GM18505 (cell line): ENCODE results near the gene RASD1.

Experiments used
- ATAC-seq: cut with Tn5 transposase; IDR thresholded peaks from one replicate; pipeline ENCODE4 v1.9.1; 2021; ENCODE audit not compliant: unreplicated experiment
- POLR2A ChIP-seq: IDR thresholded peaks from 4 replicates; pipeline ENCODE4 v1.6.1; 2011; ENCODE audit warnings: borderline replicate concordance; ENCODE audit not compliant: insufficient read depth, insufficient read length; ENCODE audit errors: extremely low read depth

The RASD1 gene

GRCh38 chr17:17510456-17511292, 14.5 kb upstream of the RASD1 start:
- no peak for ATAC-seq
- no peak for TF ChIP-seq POLR2A

DNA sequence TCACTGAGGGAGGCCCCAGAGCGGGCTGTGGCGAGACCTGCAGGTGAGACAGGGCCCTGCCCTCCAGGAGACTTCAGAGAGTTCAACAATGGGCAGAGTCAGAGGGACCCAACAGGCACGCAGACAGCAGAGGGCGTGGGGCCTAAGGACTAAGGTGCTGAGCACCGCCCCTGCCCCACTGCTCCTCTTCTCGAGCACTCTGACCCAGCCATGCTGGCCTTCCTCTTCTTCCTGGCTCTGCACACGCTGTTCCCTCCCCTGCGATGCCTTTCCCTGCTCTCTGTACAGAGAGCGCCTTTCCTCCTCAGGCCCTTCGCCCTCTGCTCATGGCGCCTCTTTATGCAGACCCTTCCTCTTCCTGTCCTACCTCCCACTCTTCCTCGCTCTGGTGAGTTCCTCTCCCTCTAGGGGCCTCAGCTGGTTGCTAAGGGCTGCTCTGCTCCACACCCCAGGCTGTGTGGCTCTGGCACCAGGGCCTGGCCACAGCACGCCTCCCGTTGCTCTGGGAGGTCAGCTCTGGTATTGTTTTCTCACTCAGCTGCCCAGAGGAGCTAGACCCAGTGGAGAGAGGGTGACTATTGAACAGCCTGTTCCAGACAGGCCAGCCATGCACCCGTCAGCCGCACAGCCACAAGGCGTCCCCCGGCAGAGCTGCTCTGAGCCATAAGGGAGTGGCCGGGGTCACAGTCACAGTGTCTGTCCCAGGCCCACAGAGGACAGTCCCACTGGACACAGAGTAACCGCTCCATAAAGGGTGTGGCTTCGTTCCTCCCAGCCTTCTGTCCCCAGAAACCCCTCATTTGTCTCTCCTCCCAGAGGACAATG, 13.6 kb upstream of the RASD1 start:
- no peak for TF ChIP-seq POLR2A
- no peak for ATAC-seq

DNA sequence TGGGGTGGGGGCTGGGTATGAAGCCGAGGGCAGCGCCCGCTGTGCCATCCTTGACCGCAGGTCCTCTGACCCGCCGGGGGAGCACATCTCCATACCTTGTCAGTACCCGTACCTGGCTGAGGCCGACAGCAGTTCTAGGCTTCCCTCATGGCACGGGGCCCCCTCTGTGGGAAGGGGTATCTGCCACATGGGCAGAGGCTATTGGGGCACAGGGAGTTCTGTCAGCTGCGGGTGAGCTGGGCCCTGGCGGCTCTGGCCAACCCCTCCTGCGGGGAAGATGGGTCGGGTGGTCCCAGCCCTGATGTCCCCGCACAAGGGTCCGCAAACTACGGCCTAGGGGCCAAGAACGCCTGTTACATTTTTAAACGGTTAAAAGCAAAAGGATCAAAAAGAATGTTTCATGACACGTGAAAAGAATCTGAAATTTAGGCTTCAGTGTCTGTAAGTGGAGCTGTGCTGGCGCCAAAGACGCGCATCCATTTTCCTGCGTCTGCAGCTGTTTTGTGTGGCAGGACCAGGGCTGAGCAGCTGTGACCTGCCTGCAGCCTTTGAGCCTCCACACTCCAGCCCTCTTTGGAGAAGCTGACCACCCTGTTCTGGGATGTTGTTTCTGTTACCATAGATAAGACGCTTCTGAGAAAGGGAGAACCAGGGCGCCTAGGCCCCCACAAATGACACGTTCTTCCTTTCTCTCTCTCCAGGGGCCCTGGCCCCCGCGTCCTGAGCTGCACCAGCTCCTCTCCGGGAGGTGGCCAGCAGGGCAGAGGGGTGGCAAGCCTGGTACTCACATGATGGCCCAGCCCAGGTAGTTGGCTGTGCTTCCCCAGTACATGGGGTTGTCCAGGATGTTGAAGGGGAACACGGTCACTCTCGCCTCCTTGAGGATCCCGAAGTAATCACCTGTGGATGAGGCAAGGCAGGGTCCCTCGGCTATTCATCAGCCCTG, 12.7 kb upstream of the RASD1 start:
- no peak for ATAC-seq
- TF ChIP-seq POLR2A = no peak

- ATAC-seq = no peak
- no peak for TF ChIP-seq POLR2A
These were observed 11.9 kb upstream of the RASD1 start for GRCh38 chr17:17508019-17508535.

GRCh38 chr17:17507465-17508011, 11.3 kb upstream of the RASD1 start:
- ATAC-seq = no peak
- TF ChIP-seq POLR2A = no peak

DNA sequence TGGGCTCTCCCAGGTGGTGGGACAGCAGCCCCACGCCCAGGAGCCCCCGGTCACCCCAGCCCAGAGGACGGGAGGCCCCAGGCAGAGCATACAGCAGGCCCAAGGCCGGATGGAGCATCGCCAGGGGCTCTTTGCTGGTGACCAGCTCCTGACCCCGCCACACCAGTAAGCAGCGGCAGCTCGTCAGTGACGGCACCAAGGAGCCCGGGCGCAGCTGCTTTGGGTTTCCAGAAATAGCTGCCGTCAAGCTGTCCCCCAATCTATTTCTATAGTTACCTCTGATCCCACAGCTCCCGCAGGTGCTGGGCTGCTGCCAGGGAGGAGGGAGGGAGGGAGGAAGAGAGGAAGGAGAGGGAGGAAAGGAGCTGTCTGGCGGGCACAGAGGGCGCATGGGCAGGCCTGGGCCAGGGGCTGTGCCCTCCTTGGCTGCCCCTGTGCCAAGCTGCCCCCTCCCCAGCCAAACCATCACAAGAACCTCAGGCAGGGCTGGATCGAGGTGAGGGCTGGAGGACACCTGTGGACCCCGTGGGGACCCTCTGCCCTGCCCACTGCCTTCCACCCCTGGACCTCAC, 10.8 kb upstream of the RASD1 start:
- no peak for TF ChIP-seq POLR2A
- no peak for ATAC-seq

DNA sequence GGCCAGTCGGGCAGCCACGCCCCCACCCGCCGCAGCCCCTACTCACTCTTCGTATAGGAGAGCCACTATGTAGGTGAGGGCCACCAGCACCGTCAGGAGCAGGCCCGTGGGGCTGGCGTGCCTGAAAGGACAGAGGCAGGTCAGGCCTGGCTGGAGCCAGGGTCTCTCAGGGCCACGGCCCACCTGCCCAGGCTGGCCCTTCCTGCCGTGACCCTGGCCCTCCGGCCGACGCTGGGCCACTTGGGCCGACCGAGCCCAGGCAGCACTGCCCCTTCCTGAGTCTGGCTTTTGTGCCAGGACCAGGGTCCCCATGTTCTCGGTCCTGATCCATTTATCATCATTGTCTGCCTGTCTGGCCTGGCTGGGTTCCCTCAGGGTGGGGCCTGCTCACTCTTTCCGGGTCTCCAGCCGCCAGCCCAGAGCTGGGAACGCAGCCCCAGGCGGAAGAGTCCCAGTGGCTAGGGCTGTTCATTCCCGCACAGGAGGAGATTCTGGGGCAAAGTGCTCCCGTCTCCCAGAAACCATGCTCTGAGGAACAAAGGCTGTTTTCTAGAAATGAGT, 10.1 kb upstream of the RASD1 start:
- no peak for TF ChIP-seq POLR2A
- ATAC-seq = no peak

GRCh38 chr17:17505610-17506171, 9.5 kb upstream of the RASD1 start:
- no peak for ATAC-seq
- no peak for TF ChIP-seq POLR2A

GRCh38 chr17:17505151-17505550, 9.0 kb upstream of the RASD1 start:
- ATAC-seq = no peak
- TF ChIP-seq POLR2A = no peak

DNA sequence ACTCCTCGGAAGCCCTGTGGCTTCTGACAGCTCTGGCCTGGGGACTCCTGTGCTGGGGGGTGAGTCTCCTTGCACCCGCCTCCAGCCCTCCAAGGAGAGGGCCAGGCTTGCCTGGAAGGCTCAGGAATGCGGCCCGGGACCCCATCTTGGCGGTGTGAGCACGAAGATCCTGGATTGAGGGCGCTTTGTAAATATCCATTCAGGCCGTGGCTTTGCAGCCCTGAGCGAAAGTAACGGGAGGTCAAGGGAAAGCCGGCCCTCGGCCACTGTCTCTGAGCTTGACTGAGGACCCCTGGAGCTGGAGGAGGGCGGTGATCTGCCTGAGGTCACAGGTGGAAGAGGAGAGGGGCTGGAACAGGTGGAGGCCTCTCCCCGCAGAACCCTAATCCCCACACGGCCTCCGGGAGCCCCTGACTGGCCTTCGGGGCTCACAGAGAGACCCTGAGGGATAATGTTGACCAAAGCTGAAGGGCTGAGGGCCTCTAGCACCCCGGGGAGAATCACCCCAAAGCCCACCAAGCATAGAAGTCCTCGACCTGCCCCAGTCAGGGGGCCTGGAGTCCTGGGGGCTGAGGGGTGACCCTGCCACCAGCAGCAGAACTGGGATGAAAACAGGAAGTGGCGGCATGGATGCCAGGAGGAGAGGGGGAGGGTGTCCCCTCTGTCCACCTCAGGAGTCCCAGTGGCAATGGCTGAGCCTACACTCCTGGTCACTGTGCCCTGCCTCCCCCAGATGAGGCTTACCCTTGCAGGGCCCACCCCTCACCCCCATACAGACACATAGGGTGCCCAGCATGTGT, 8.3 kb upstream of the RASD1 start:
- no peak for TF ChIP-seq POLR2A
- no peak for ATAC-seq

DNA sequence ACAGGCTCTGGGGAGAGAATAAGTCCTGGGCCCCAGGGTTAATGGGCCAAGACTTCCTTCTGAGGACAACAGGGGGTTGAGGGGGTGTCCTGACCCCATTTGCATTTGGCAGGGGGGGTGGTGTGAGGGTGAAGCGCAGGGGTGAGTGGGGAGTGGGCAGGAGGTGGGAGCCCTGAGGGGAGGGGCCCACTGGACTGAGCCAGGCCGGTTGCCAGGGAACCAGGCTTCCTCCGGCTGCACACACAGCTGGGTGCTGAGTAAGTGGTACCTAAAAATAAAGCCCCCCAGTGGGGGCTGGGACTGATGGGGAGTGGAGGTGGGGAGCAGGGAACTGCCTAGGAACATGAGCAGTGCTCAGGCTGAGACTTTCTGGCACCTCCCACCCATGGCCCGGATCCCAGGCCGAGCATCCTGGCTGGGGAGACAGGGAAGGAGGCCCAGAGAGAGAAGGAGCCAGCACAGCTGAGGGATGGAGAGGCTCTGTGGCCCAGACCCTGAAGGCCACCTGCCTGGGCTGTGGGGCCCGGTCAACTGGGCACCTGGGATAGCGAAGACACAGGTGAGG, 7.5 kb upstream of the RASD1 start:
- no peak for TF ChIP-seq POLR2A
- no peak for ATAC-seq
